ENCODE measurements around the gene GID8.
A peak's percentile ranks its signal among the peaks of the same experiment; 100 is the strongest.

The GID8 gene

DNA sequence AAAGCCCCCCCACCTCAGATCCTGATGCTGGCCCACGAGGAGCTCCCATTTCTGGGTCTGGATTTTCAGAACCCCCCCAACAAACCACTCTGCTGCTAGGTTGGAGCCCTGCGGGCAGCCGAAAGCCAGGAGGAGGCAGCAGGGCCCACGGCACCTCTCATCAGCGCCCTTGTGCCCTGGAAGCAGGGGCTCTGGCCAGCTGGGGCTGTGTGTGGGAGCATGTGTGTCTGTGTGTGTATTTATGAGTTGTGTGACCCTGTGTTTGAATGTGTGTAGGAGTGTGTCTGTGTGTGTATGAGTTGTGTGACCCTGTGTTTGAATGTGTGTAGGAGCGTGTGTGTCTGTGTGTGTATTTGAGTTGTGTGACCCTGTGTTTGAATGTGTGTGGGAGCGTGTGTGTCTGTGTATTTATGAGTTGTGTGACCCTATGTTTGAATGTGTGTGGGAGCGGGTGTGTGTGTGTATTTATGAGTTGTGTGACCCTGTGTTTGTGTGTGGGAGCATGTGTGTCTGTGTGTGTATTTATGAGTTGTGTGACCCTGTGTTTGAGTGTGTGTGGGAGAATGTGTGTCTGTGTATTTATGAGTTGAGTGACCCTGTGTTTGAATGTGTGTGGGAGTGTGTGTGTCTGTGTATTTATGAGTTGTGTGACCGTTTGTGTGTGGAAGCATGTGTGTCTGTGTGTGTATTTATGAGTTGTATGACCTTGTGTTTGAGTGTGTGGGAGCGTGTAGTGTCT is 33.4 kb downstream of the GID8 start:
- TF ChIP-seq, protein P1, sequence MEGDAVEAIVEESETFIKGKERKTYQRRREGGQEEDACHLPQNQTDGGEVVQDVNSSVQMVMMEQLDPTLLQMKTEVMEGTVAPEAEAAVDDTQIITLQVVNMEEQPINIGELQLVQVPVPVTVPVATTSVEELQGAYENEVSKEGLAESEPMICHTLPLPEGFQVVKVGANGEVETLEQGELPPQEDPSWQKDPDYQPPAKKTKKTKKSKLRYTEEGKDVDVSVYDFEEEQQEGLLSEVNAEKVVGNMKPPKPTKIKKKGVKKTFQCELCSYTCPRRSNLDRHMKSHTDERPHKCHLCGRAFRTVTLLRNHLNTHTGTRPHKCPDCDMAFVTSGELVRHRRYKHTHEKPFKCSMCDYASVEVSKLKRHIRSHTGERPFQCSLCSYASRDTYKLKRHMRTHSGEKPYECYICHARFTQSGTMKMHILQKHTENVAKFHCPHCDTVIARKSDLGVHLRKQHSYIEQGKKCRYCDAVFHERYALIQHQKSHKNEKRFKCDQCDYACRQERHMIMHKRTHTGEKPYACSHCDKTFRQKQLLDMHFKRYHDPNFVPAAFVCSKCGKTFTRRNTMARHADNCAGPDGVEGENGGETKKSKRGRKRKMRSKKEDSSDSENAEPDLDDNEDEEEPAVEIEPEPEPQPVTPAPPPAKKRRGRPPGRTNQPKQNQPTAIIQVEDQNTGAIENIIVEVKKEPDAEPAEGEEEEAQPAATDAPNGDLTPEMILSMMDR (IDR thresholded peaks at IDR 0.05; ENCODE audit: insufficient read depth, low read depth, low read length, missing control alignments): no peak
- H3K4me3 ChIP-seq (ENCODE audit: low read length): no peak overlapping the region
- DNase-seq (ENCODE audit: low read depth): no peak

DNA sequence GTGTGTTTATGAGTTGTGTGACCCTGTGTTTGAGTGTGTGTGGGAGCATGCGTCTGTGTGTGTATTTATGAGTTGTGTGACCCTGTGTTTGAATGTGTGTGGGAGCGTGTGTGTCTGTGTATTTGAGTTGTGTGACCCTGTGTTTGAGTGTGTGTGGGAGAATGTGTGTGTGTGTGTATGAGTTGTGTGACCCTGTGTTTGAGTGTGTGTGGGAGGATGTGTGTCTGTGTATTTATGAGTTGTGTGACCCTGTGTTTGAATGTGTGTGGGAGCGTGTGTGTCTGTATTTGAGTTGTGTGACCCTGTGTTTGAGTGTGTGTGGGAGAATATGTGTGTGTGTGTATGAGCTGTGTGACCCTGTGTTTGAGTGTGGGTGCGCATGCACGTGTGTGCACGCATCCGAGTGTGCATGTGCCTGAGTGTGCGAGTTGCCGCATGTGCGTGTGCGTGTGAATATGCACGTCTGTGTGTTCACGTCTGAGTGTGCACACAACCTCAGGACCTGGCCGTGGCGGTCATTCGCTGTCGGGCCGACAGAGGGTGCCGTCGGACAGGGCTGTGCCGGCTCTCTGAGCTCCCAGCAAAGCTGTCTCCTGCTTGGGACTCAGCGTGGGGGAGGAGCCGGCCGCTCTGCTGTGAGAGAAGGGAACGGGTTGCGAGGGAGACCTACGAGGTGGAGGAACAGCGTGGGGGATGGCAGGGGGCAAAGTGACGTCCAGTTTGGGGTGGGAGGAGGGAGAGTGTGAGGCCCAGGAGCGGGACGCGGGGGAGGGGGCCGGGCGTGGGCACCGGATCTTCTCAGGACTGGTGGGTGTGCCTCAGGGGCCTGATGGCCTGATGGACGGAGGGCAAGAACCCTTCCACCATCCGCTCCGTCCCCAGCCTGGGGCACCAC is 34.2 kb downstream of the GID8 start:
- peak; percentile 84 for DNase-seq (ENCODE audit: low read depth)
- no peak overlapping the region for H3K4me3 ChIP-seq (ENCODE audit: low read length)

DNA sequence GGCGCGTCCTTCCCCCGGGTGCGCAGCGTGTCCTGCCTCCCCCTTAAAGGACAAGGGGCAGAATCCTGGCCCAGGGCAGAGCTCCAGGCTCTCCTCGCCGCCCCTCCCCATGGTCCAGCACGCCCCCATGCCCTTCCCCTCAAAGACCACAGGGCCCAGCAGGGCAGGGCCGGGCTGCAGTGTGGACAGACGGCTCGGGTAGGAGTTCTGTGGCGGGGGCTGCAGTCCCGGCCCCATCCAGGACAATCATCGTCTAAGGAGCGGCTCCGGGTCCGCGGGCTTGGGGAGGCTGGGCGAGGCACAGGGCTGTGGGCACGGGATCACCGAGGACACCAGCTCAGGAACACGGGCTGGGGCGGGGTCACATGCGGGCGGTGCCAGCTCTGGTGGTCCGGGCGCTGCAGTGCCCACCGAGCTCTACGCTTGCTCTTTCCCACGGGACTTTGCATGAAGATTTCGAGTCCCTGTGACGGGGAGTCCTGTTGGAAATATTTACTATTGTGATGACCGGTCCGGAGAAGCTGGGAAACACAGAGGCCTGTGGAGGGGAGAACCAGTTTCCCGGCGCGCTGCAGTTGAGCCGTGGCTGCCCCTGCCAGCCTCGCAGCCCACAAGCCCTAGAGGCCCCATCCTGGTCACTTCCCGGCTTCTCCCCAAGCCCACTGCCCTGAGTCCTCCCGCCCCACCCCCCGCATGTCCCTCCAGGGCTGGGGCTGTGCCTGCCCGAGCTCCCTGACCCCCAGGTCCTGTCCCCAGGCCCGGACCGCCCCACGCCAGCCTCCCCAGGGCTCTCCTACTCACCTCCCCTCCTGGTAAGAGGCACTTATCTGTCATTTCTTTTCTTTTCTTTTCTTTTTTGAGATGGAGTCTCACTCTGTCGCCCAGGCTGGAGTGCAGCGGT is 35.1 kb downstream of the GID8 start:
- no peak for DNase-seq (ENCODE audit: low read depth)
- TF ChIP-seq, protein P1 (IDR thresholded peaks at IDR 0.05; ENCODE audit: insufficient read depth, low read depth, low read length, missing control alignments): no peak
- no peak overlapping the region for H3K4me3 ChIP-seq (ENCODE audit: low read length)

More for the DNA sequence above, 34.2 kb downstream of the GID8 start:
- TF ChIP-seq, protein P1 (IDR thresholded peaks at IDR 0.05; ENCODE audit: insufficient read depth, low read depth, low read length, missing control alignments): peak; percentile 91

DNA sequence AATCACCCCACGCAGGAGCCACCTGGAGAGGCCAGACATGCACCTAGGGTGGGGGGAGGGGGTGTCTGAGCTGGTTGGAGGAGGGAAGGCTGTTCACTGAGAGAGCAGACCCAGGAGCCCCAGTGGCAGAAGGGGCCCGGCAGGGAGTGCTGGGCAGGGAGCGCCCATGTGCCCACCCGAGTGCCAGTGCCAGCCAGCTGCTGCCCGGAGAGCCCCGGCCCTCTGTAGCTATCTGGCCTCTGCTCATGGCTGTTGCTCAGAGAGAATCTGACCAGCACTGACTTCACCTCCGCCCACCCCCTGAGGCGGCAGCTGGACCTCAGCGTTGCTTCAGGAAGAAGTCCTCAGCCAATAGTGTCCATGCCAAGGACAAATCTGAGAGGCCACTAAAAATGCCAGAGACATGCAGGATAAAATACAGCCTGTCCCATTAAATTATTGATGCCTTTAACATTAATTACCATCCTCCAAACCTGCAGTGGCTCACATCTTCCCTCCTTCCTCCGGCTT is 37.4 kb downstream of the GID8 start:
- H3K4me3 ChIP-seq (ENCODE audit: low read length): no peak overlapping the region
- TF ChIP-seq, protein P1 (IDR thresholded peaks at IDR 0.05; ENCODE audit: insufficient read depth, low read depth, low read length, missing control alignments): no peak
- no peak for DNase-seq (ENCODE audit: low read depth)

DNA sequence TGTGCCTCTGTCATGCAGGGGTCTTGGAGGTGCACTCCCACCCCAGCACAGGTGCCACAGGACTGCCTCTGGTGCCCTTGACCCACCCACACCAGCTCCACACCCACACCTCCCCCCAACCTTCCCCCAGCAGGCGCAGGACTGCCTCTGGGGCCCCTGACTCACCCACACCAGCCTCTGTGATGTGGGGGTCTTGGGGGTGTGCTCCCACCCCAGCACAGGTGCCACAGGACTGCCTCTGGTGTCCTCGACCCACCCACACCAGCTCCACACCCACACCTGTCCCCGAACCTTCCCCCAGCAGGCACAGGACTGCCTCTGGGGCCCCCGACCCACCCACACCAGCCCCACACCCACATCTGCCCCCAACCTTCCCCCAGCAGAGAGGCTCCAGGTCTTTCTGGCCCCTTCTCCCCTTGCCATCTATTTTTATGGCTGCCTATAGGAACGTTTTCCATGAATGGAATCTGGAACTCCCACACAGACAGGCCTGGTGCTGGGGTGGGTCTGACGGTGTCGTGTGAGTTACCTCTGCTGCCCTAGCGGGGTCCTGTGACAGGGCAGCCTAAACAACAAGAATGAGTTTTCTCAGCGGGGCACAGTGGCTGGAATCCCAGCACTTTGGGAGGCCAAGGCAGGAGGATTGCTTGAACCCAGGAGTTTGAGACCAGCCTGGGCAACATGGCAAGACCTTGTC is 38.0 kb downstream of the GID8 start:
- no peak overlapping the region for H3K4me3 ChIP-seq (ENCODE audit: low read length)
- no peak for DNase-seq (ENCODE audit: low read depth)
- TF ChIP-seq, protein P1 (IDR thresholded peaks at IDR 0.05; ENCODE audit: insufficient read depth, low read depth, low read length, missing control alignments): no peak

DNA sequence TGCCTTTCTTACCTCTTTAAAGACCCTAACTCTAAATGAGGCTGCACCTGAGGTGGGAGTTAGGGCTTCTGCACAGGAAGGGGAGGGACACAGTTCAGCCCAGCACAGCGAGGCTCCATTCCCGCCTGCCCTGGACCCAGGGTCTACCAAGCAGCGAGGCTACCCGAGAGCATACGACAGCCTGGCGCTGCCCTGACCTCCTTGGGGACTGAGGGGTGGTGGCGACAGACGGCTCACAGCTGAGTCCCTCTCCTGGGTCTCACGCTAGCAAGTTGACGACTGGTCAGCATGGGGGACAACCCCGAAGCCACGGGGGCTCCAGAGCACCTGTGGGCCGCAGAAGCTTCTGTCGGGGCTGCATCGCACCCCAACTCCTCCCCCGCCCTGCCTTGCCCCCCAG is 38.9 kb downstream of the GID8 start:
- H3K4me3 ChIP-seq (ENCODE audit: low read length): no peak overlapping the region
- TF ChIP-seq, protein P1 (IDR thresholded peaks at IDR 0.05; ENCODE audit: insufficient read depth, low read depth, low read length, missing control alignments): no peak
- DNase-seq (ENCODE audit: low read depth): no peak

All from epithelial cell of esophagus (primary cell).